ENCODE measurements around the gene ZNF785. TPM values are rescaled to one million over a fixed set of nuclear protein-coding genes. Genes with fewer than 3 reads are reported as not detected.

ZNF785 gene
- total and polyA plus RNA-seq, 2 of the 13 experiments (the other 11 are each of a cell fraction or from before 2014, with no cell fraction given), result 0.01 TPM; not detected in 1

GRCh38 chr16:30569746-30570635, 15.5 kb downstream of the ZNF785 start (continued):
- no peak for TF ChIP-seq IKZF4 (CRISPR knock-in tag; IDR thresholded peaks at IDR 0.05; ENCODE audit: borderline replicate concordance, low read depth, not compliant biosample characterization)
- TF ChIP-seq AGO2 (optimal IDR thresholded peaks at IDR 0.05; ENCODE audit: low read depth, low read length), result peak; percentile 43
- no peak for TF ChIP-seq RERE (CRISPR knock-in tag; IDR thresholded peaks at IDR 0.05; ENCODE audit: low read depth)
- TF ChIP-seq ZBTB43 (CRISPR knock-in tag; conservative IDR thresholded peaks at IDR 0.05), result no peak
- 0 out of 2 replicates have a peak, but pooled peaks have one; percentile 11 for TF ChIP-seq TAF1 (CRISPR knock-in tag; IDR thresholded peaks at IDR 0.05)
- TF ChIP-seq ZNF781 (CRISPR knock-in tag; IDR thresholded peaks at IDR 0.05; ENCODE audit: borderline replicate concordance, not compliant biosample characterization), result peak; percentile 38
